GM12878 (cell line): ENCODE results near the gene ACRBP. TPM values are rescaled to one million over a fixed set of nuclear protein-coding genes. Genes with fewer than 3 reads are reported as not detected.
A peak's percentile ranks its signal among the peaks of the same experiment; 100 is the strongest.

Source experiments
- CHD2 ChIP-seq: IDR thresholded peaks from 2 replicates; pipeline ENCODE4 v1.6.1; 2011; ENCODE audit warnings: low read depth, low read length, improper control_type of control experiment, borderline replicate concordance
- DPF2 ChIP-seq: fragments of 450-650 bp; IDR thresholded peaks from 2 replicates; pipeline ENCODE4 v1.6.1; 2017; ENCODE audit warnings: mild to moderate bottlenecking
- ETV6 ChIP-seq, 2 experiments: fragments of 450-650 bp in 1 of 2; IDR thresholded peaks in 1 of 2; conservative IDR thresholded peaks in 1 of 2; 2 replicates each; pipeline ENCODE4 v1.6.1; 2014; ENCODE audit warnings: antibody characterized with exemption in 1 of 2, borderline replicate concordance in 1 of 2, low read depth in 1 of 2, mild to moderate bottlenecking in 1 of 2, moderate library complexity in 1 of 2
- FOS ChIP-seq: IDR thresholded peaks from 3 replicates; pipeline ENCODE4 v1.6.1; 2011; ENCODE audit warnings: borderline replicate concordance; ENCODE audit not compliant: insufficient read length; ENCODE audit errors: extremely low read depth
- FOXM1 ChIP-seq: IDR thresholded peaks from 2 replicates; pipeline ENCODE4 v1.6.1; 2012; ENCODE audit warnings: low read depth, mild to moderate bottlenecking, inconsistent platforms, low read length, moderate library complexity
- IRF4 ChIP-seq: IDR thresholded peaks from 2 replicates; pipeline ENCODE4 v1.6.1; 2011; ENCODE audit warnings: low read depth, low read length
- JUND ChIP-seq: IDR thresholded peaks from 2 replicates; pipeline ENCODE4 v1.6.1; 2012; ENCODE audit warnings: low read depth, mild to moderate bottlenecking, low read length, improper control_type of control experiment, moderate library complexity
- MEF2B ChIP-seq: fragments of 450-650 bp; IDR thresholded peaks from 2 replicates; pipeline ENCODE4 v1.6.1; 2018; ENCODE audit warnings: mild to moderate bottlenecking, moderate library complexity; ENCODE audit not compliant: partially characterized antibody, poor library complexity, severe bottlenecking
- NBN ChIP-seq: fragments of 450-650 bp; IDR thresholded peaks from 2 replicates; pipeline ENCODE4 v1.6.1; 2016
- PAX8 ChIP-seq: fragments of 450-650 bp; IDR thresholded peaks from 2 replicates; pipeline ENCODE4 v1.6.1; 2017; ENCODE audit warnings: mild to moderate bottlenecking, moderate library complexity
- RBBP5 ChIP-seq: fragments of 200-600 bp; sonication (generic); conservative IDR thresholded peaks from 2 replicates; pipeline ENCODE4 v1.6.1; 2016
- RELA ChIP-seq: fragments of 450-650 bp; IDR thresholded peaks from 2 replicates; pipeline ENCODE4 v1.8.0; 2014; ENCODE audit warnings: borderline replicate concordance; ENCODE audit not compliant: partially characterized antibody
- SIX5 ChIP-seq: IDR thresholded peaks from 2 replicates; pipeline ENCODE4 v1.6.1; 2011; ENCODE audit warnings: mild to moderate bottlenecking, low read depth, low read length, moderate library complexity; ENCODE audit not compliant: severe bottlenecking
- polyA plus RNA-seq, 11 experiments: library from polyadenylated mRNA; depleted of rRNA in 4 of 11; unstranded in 6 of 11; stranded (reverse) in 5 of 11; fragments of >200 nt; fragmentation: Nextera tagmentation in 4 of 11; fragmentation: Illumina TruSeq in 1 of 11; extraction: Ambion mirVana in 4 of 11; extraction: Trizol in 1 of 11; gene quantifications; 1 replicate in 1 of 11; 2 replicates in 10 of 11; pipeline versions ENCODE4 v1.2.1 to v1.2.3, GENCODE V29; 2011 to 2016; ENCODE audit warnings: inconsistent platforms in 2 of 11, missing spikeins in 2 of 11, low read depth in 1 of 11
- total RNA-seq, 4 experiments: library from RNA; depleted of rRNA in 3 of 4; stranded (reverse); fragments of >200 nt in 3 of 4; fragmentation: Illumina TruSeq in 1 of 4; extraction: Trizol in 1 of 4; gene quantifications; 2 replicates each; pipeline versions ENCODE4 v1.2.1 to v1.2.3, GENCODE V29; 2013 to 2021
- TF ChIP-seq, protein P1 (sequence below): fragments of 450-650 bp; IDR thresholded peaks from 2 replicates; pipeline ENCODE4 v1.6.1; 2016; ENCODE audit warnings: mild to moderate bottlenecking, moderate library complexity, borderline replicate concordance
- TF ChIP-seq, protein P2 (sequence below): IDR thresholded peaks from 2 replicates; pipeline ENCODE4 v1.6.1; 2012; ENCODE audit warnings: mild to moderate bottlenecking, low read depth, low read length
- TF ChIP-seq, protein P3 (sequence below): IDR thresholded peaks from 2 replicates; pipeline ENCODE4 v1.6.1; 2012; ENCODE audit warnings: low read depth, low read length, improper control_type of control experiment
- TF ChIP-seq, protein P4 (sequence below): IDR thresholded peaks from 2 replicates; pipeline ENCODE4 v1.6.1; 2011; ENCODE audit warnings: borderline replicate concordance, low read depth, mild to moderate bottlenecking, moderate library complexity, mixed read lengths, low read length; ENCODE audit not compliant: insufficient read depth; ENCODE audit errors: extremely low read length
- TF ChIP-seq, protein P5 (sequence below): IDR thresholded peaks from 2 replicates; pipeline ENCODE4 v1.6.1; 2011; ENCODE audit warnings: mild to moderate bottlenecking, low read depth, low read length, moderate library complexity; ENCODE audit not compliant: insufficient replicate concordance

Gene ACRBP
- total and polyA plus RNA-seq, 10 of the 15 experiments (the other 5 are each of a cell fraction or from before 2014, with no cell fraction given): 0.54 to 1.4 (median 0.87) TPM

DNA sequence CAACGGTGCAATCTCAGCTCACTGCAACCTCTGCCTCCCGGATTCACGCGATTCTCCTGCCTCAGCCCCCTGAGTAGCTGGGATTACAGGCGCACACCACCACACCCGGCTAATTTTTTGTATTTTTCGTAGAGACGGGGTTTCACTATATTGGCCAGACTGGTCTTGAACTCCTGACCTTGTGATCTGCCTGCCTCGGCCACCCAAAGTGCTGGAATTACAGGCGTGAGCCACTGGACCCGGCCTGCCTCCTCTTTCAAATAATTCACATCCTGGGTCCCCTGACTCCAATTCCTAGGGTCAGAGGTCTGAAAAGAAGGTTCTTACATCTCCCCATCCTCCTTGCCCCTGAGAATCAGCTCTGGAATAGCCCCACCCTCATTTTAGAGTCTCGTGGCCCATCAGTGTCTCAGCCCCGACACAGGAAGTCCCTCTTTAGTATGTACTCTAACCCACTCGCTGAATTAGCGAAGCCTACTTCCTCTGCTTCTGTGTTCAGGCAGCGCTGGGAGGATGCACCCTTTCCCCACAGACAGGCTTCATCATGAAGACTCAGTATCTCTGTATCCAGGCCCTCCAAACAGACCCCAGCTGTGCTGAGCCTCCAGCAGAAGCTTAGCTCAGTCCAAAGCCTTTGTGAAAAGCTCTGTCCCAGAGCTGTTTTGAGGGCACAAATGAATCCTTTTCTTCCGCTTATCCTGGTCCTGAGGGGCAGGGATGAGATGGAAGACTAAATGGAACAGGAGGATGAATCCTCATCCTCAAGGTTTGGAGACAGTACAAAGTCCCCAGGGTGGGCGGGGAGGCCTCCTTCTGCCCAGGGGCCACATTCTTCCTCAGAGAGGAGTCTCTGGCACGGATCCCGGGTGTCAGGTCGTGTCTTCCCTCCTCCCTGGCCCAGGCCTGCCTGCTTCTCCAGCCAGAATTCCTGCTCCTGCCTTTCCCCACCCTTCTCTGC, 14.9 kb downstream of the ACRBP start (continued):
- TF ChIP-seq, protein P1, sequence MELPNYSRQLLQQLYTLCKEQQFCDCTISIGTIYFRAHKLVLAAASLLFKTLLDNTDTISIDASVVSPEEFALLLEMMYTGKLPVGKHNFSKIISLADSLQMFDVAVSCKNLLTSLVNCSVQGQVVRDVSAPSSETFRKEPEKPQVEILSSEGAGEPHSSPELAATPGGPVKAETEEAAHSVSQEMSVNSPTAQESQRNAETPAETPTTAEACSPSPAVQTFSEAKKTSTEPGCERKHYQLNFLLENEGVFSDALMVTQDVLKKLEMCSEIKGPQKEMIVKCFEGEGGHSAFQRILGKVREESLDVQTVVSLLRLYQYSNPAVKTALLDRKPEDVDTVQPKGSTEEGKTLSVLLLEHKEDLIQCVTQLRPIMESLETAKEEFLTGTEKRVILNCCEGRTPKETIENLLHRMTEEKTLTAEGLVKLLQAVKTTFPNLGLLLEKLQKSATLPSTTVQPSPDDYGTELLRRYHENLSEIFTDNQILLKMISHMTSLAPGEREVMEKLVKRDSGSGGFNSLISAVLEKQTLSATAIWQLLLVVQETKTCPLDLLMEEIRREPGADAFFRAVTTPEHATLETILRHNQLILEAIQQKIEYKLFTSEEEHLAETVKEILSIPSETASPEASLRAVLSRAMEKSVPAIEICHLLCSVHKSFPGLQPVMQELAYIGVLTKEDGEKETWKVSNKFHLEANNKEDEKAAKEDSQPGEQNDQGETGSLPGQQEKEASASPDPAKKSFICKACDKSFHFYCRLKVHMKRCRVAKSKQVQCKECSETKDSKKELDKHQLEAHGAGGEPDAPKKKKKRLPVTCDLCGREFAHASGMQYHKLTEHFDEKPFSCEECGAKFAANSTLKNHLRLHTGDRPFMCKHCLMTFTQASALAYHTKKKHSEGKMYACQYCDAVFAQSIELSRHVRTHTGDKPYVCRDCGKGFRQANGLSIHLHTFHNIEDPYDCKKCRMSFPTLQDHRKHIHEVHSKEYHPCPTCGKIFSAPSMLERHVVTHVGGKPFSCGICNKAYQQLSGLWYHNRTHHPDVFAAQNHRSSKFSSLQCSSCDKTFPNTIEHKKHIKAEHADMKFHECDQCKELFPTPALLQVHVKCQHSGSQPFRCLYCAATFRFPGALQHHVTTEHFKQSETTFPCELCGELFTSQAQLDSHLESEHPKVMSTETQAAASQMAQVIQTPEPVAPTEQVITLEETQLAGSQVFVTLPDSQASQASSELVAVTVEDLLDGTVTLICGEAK: no peak
- TF ChIP-seq, protein P2, sequence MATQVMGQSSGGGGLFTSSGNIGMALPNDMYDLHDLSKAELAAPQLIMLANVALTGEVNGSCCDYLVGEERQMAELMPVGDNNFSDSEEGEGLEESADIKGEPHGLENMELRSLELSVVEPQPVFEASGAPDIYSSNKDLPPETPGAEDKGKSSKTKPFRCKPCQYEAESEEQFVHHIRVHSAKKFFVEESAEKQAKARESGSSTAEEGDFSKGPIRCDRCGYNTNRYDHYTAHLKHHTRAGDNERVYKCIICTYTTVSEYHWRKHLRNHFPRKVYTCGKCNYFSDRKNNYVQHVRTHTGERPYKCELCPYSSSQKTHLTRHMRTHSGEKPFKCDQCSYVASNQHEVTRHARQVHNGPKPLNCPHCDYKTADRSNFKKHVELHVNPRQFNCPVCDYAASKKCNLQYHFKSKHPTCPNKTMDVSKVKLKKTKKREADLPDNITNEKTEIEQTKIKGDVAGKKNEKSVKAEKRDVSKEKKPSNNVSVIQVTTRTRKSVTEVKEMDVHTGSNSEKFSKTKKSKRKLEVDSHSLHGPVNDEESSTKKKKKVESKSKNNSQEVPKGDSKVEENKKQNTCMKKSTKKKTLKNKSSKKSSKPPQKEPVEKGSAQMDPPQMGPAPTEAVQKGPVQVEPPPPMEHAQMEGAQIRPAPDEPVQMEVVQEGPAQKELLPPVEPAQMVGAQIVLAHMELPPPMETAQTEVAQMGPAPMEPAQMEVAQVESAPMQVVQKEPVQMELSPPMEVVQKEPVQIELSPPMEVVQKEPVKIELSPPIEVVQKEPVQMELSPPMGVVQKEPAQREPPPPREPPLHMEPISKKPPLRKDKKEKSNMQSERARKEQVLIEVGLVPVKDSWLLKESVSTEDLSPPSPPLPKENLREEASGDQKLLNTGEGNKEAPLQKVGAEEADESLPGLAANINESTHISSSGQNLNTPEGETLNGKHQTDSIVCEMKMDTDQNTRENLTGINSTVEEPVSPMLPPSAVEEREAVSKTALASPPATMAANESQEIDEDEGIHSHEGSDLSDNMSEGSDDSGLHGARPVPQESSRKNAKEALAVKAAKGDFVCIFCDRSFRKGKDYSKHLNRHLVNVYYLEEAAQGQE: no peak
- TF ChIP-seq MEF2B: no peak
- no peak for TF ChIP-seq IRF4
- TF ChIP-seq, protein P3, sequence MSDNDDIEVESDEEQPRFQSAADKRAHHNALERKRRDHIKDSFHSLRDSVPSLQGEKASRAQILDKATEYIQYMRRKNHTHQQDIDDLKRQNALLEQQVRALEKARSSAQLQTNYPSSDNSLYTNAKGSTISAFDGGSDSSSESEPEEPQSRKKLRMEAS: no peak
- no peak; the same call in 1 of the 2 replicates for TF ChIP-seq RBBP5
- TF ChIP-seq CHD2: no peak
- no peak for TF ChIP-seq PAX8
- TF ChIP-seq, protein P4, sequence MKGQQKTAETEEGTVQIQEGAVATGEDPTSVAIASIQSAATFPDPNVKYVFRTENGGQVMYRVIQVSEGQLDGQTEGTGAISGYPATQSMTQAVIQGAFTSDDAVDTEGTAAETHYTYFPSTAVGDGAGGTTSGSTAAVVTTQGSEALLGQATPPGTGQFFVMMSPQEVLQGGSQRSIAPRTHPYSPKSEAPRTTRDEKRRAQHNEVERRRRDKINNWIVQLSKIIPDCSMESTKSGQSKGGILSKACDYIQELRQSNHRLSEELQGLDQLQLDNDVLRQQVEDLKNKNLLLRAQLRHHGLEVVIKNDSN: no peak
- TF ChIP-seq JUND: no peak
- TF ChIP-seq NBN: no peak; the same call in 1 of the 2 replicates
- TF ChIP-seq, protein P5, sequence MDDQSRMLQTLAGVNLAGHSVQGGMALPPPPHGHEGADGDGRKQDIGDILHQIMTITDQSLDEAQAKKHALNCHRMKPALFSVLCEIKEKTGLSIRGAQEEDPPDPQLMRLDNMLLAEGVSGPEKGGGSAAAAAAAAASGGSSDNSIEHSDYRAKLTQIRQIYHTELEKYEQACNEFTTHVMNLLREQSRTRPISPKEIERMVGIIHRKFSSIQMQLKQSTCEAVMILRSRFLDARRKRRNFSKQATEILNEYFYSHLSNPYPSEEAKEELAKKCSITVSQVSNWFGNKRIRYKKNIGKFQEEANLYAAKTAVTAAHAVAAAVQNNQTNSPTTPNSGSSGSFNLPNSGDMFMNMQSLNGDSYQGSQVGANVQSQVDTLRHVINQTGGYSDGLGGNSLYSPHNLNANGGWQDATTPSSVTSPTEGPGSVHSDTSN: no peak
- no peak for TF ChIP-seq SIX5
- TF ChIP-seq ETV6 (conservative IDR thresholded peaks at IDR 0.05 in 1 of 2, IDR thresholded peaks at IDR 0.05 in 1 of 2; ENCODE audit: borderline replicate concordance in 1 of 2, low read depth in 1 of 2): 0 out of 4 replicates have a peak, but pooled peaks of 1 of the 2 experiments have one; percentile 72
- no peak for TF ChIP-seq RELA
- TF ChIP-seq FOXM1: no peak
- no peak for TF ChIP-seq FOS
- no peak for TF ChIP-seq DPF2
